GM23338 (cell line): ENCODE measurements around the gene HIVEP3.

Experiments used
- CREB1 ChIP-seq: fragments of 250-450 bp; sonication (Bioruptor Pico); IDR thresholded peaks from 2 replicates; pipeline ENCODE4 v1.5.0; 2020; ENCODE audit warnings: low read depth, mild to moderate bottlenecking, moderate library complexity
- JUNB ChIP-seq: IDR thresholded peaks from one replicate; pipeline ENCODE4 v1.6.1; 2016; ENCODE audit warnings: antibody characterized with exemption; ENCODE audit not compliant: unreplicated experiment
- NANOG ChIP-seq: IDR thresholded peaks from 2 replicates; pipeline ENCODE4 v1.6.1; 2016; ENCODE audit warnings: antibody characterized with exemption, borderline replicate concordance
- TF ChIP-seq, protein P1 (sequence below), 2 experiments: fragments of 200-600 bp in 1 of 2; sonication (generic) in 1 of 2; conservative IDR thresholded peaks; 2 replicates each; pipeline versions ENCODE4 v1.5.1 to v1.6.1; 2016 to 2017; ENCODE audit warnings: antibody characterized with exemption in 2 of 2, low read depth in 2 of 2, mild to moderate bottlenecking in 2 of 2, moderate library complexity in 1 of 2

- TF ChIP-seq, protein P1, sequence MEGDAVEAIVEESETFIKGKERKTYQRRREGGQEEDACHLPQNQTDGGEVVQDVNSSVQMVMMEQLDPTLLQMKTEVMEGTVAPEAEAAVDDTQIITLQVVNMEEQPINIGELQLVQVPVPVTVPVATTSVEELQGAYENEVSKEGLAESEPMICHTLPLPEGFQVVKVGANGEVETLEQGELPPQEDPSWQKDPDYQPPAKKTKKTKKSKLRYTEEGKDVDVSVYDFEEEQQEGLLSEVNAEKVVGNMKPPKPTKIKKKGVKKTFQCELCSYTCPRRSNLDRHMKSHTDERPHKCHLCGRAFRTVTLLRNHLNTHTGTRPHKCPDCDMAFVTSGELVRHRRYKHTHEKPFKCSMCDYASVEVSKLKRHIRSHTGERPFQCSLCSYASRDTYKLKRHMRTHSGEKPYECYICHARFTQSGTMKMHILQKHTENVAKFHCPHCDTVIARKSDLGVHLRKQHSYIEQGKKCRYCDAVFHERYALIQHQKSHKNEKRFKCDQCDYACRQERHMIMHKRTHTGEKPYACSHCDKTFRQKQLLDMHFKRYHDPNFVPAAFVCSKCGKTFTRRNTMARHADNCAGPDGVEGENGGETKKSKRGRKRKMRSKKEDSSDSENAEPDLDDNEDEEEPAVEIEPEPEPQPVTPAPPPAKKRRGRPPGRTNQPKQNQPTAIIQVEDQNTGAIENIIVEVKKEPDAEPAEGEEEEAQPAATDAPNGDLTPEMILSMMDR (conservative IDR thresholded peaks at IDR 0.05; ENCODE audit: low read depth in 2 of 2), result peak; percentile 16 to 59; a peak in 2 of 4 replicates
- TF ChIP-seq NANOG (no peak), CREB1 (CRISPR knock-in tag) (no peak), JUNB (no peak)
Measured at GRCh38 chr1:41868241-41868998, 50.3 kb downstream of the HIVEP3 start.
